ENCODE results near the gene HMGCS2. TPM values are rescaled to one million over a fixed set of nuclear protein-coding genes. Genes with fewer than 3 reads are reported as not detected.

Gene HMGCS2
- total and polyA plus RNA-seq, 9 of the 15 experiments (the other 6 are each of a cell fraction or from before 2014, with no cell fraction given) = 0.13 TPM; not detected in 8

DNA sequence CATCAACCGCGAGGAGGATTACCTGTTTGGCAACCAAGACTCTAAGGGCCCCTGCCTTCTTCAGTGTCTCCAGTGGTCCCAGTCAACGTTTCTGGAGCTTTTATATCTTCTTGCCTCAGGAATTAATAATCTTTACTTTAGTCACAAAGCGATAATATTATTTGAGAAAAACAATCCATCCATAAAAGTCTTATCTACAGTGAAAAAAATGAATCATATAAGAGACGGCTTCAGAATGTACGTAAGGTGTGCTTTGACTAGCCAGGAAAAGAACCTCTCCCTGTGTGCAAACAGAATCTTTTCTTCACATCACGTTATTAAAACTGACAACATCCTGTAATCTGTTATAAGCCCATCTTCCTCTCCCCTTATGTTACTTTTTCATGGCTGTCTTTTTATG, 42.7 kb upstream of the HMGCS2 start, which contains the start of gene REG4 (continued):
- TF ChIP-seq XRCC5 (IDR thresholded peaks at IDR 0.05; ENCODE audit: low read depth, low read length) = no peak

DNA sequence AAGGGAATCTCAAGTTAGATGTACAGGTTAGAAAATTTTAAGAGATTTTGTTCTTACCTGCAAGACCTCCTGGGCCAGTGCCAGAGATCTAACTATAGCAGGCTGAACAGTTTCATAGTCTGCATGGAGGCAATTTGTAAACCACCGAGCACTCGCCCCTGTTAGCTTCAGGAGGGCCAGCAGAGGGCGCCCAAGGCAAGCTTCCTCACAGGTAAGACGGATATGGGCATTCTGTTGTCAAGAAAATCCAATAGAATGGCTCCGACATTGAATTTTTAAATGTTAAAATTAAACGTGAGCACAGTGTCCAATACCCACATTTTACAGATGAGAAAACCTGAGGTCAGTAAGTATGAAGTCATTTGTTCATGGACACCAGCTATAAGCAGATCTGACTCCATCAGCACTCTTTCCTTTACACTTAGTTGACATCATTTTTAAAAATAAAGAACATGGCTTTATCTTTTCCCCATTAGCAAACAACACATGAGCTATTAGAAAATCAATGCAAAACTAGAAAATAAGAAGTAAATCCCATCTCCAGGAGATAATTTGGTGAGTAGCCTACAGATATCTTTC, 40.4 kb upstream of the HMGCS2 start:
- H3K4me3 ChIP-seq = no peak overlapping the region
- H3K9me1 ChIP-seq (ENCODE audit: control insufficient read depth, insufficient read depth, low read length) = no peaks in the 10 kb centered on the region
- no peak overlapping the region for H2AFZ ChIP-seq (ENCODE audit: low read depth, low read length)
- FAIRE-seq (peak; percentile 87), ATAC-seq (peak; percentile 98), DNase-seq (ENCODE audit: extremely low read depth in 1 of 4, low spot score in 3 of 4) (peak; percentile 68 to 81 (median 74))
- no peaks in the 10 kb centered on the region for H3K9me3 ChIP-seq (replicated peaks; ENCODE audit: control insufficient read depth, insufficient read depth, low read depth, low read length)
- H3K27me3 ChIP-seq (ENCODE audit: control insufficient read depth in 2 of 2, insufficient read depth in 2 of 2, low read length in 2 of 2) = peaks cover 20 to 22% of the 10 kb centered on the region in 2 experiments
- H3K9ac ChIP-seq (ENCODE audit: insufficient read depth in 1 of 2, low read depth in 2 of 2, low read length in 2 of 2) = no peak overlapping the region
- no peaks in the 10 kb centered on the region for H3K36me3 ChIP-seq (ENCODE audit: control insufficient read depth, insufficient read depth, low read length)
- no peak overlapping the region for H3K27ac ChIP-seq (ENCODE audit: extremely low read depth, low read depth, low read length)
- H3K4me1 ChIP-seq (replicated peaks in 1 of 2; ENCODE audit: control insufficient read depth in 2 of 2, insufficient read depth in 2 of 2, low read length in 2 of 2) = 0 out of 5 replicates have a peak, but pooled peaks cover 0 to 2% of the 10 kb centered on the region in 2 experiments
- intact Hi-C loops (cut with micrococcal nuclease) (no loop called here), in situ Hi-C loops (cut with MboI) (no loop called here)
- POLR2A ChIA-PET = interaction anchor here (0.6 to 1.2 kb wide), 2 partner anchors 14 to 68 kb away, joined by 3 to 5 read pairs; no protein-coding TSS in a partner anchor
- H3K79me2 ChIP-seq (ENCODE audit: control insufficient read depth, insufficient read depth, low read length) = no peaks in the 10 kb centered on the region
- CTCF ChIA-PET (ENCODE audit: low intra/inter-chr PET ratio) = interaction anchor here (1.7 kb wide), 1 partner anchor 64 kb away, joined by 3 read pairs; no protein-coding TSS in a partner anchor
- 0% methylated on average over 6 of the region's 6 CpGs for WGBS (ENCODE audit: insufficient coverage, low coverage, missing lambda C conversion rate)
- H4K20me1 ChIP-seq (replicated peaks; ENCODE audit: control insufficient read depth, insufficient read depth, low read length) = no peaks in the 10 kb centered on the region
- no peak overlapping the region for H3K4me2 ChIP-seq (ENCODE audit: insufficient read depth, low read length)
- no TSS peak for BruUV-seq (replicated peaks)
- no peak for TF ChIP-seq NCOA6 (IDR thresholded peaks at IDR 0.05)
- TF ChIP-seq, protein P1, sequence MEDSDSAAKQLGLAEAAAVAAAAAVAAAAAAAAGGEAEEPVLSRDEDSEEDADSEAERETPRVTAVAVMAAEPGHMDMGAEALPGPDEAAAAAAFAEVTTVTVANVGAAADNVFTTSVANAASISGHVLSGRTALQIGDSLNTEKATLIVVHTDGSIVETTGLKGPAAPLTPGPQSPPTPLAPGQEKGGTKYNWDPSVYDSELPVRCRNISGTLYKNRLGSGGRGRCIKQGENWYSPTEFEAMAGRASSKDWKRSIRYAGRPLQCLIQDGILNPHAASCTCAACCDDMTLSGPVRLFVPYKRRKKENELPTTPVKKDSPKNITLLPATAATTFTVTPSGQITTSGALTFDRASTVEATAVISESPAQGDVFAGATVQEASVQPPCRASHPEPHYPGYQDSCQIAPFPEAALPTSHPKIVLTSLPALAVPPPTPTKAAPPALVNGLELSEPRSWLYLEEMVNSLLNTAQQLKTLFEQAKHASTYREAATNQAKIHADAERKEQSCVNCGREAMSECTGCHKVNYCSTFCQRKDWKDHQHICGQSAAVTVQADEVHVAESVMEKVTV (CRISPR knock-in tag; IDR thresholded peaks at IDR 0.05) = peak; percentile 68
- TF ChIP-seq, protein P2, sequence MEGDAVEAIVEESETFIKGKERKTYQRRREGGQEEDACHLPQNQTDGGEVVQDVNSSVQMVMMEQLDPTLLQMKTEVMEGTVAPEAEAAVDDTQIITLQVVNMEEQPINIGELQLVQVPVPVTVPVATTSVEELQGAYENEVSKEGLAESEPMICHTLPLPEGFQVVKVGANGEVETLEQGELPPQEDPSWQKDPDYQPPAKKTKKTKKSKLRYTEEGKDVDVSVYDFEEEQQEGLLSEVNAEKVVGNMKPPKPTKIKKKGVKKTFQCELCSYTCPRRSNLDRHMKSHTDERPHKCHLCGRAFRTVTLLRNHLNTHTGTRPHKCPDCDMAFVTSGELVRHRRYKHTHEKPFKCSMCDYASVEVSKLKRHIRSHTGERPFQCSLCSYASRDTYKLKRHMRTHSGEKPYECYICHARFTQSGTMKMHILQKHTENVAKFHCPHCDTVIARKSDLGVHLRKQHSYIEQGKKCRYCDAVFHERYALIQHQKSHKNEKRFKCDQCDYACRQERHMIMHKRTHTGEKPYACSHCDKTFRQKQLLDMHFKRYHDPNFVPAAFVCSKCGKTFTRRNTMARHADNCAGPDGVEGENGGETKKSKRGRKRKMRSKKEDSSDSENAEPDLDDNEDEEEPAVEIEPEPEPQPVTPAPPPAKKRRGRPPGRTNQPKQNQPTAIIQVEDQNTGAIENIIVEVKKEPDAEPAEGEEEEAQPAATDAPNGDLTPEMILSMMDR (IDR thresholded peaks at IDR 0.05 in 2 of 3, conservative IDR thresholded peaks at IDR 0.05 in 1 of 3; ENCODE audit: insufficient read depth in 2 of 3, low read depth in 1 of 3, low read length in 3 of 3) = peak; percentile 87 to 95 (median 89)
- TF ChIP-seq, protein P3, sequence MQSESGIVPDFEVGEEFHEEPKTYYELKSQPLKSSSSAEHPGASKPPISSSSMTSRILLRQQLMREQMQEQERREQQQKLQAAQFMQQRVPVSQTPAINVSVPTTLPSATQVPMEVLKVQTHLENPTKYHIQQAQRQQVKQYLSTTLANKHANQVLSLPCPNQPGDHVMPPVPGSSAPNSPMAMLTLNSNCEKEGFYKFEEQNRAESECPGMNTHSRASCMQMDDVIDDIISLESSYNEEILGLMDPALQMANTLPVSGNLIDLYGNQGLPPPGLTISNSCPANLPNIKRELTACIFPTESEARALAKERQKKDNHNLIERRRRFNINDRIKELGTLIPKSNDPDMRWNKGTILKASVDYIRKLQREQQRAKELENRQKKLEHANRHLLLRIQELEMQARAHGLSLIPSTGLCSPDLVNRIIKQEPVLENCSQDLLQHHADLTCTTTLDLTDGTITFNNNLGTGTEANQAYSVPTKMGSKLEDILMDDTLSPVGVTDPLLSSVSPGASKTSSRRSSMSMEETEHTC (IDR thresholded peaks at IDR 0.05) = no peak
- TF ChIP-seq RAD21 (CRISPR knock-in tag; conservative IDR thresholded peaks at IDR 0.05 in 1 of 2, IDR thresholded peaks at IDR 0.05 in 1 of 2) = peak; percentile 66 to 91
- TF ChIP-seq ZNF197 (CRISPR knock-in tag; IDR thresholded peaks at IDR 0.05; ENCODE audit: low read depth) = no peak
- no peak for TF ChIP-seq TCFL5 (CRISPR knock-in tag; conservative IDR thresholded peaks at IDR 0.05)
- TF ChIP-seq ZNF143 (CRISPR knock-in tag; IDR thresholded peaks at IDR 0.05) = no peak
- TF ChIP-seq STAG1 (CRISPR knock-in tag; IDR thresholded peaks at IDR 0.05; ENCODE audit: borderline replicate concordance) = peak; percentile 48; the same call in 1 of the 2 replicates
- TF ChIP-seq ARNT (IDR thresholded peaks at IDR 0.05) = 0 out of 4 replicates have a peak, but pooled peaks of 1 of the 2 experiments have one; percentile 30

Data from K562 (cell line).